HCT116 (cell line): ENCODE data around the gene THPO.

Experiments used
- EZH2phosphoT487 ChIP-seq: fragments of 200-600 bp; IDR thresholded peaks from 2 replicates; pipeline ENCODE4 v1.6.1; 2018; ENCODE audit warnings: antibody characterized with exemption, borderline replicate concordance
- RAD21 ChIP-seq: IDR thresholded peaks from 2 replicates; pipeline ENCODE4 v1.6.1; 2012; ENCODE audit warnings: low read depth, mild to moderate bottlenecking
- TF ChIP-seq, protein P1 (sequence below), 3 experiments: fragments of 200-600 bp in 1 of 3; sonication (generic) in 1 of 3; IDR thresholded peaks in 2 of 3; conservative IDR thresholded peaks in 1 of 3; 2 replicates each; pipeline ENCODE4 v1.5.1; 2012 to 2017; ENCODE audit warnings: low read depth in 2 of 3, low read length in 2 of 3, antibody characterized with exemption in 1 of 3, borderline replicate concordance in 1 of 3, control low read depth in 1 of 3, mild to moderate bottlenecking in 1 of 3, mixed read lengths in 1 of 3, mixed run types in 1 of 3, moderate library complexity in 1 of 3; ENCODE audit not compliant: insufficient read depth in 1 of 3

DNA sequence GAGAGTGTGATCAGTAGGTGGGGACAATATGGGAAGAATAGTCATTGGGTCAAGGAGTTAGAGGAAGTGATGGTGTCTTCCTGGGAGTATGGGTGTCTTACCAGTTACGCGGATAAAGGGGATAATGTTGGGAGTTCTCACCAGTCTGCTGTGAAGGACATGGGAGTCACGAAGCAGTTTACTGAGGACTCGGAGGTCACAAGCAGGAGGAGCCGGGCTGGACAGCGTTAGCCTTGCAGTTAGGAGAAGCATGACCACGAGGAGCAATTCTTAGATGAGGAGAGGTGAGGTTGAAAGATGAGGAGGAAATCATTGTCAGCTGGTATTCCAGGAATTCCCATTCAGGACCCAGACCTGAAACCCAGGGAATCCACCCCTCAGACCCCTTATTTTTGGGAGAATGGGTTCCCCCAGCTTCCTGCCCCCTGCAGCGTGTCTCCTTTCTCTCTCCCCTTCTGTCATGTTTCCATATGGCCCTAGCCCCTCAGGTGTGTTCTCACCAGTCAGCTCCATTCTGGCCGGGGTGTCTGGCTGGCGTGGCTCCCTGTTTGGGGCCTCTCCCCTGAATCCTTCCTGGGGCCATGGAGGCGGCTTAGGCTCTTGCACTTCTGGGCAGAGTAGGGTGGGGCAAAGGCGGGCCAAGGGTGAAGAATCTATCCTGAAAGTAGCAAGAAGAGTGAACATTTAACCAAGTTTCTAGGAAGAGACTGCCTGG lies 2.1 kb downstream of the THPO start:
- TF ChIP-seq, protein P1, sequence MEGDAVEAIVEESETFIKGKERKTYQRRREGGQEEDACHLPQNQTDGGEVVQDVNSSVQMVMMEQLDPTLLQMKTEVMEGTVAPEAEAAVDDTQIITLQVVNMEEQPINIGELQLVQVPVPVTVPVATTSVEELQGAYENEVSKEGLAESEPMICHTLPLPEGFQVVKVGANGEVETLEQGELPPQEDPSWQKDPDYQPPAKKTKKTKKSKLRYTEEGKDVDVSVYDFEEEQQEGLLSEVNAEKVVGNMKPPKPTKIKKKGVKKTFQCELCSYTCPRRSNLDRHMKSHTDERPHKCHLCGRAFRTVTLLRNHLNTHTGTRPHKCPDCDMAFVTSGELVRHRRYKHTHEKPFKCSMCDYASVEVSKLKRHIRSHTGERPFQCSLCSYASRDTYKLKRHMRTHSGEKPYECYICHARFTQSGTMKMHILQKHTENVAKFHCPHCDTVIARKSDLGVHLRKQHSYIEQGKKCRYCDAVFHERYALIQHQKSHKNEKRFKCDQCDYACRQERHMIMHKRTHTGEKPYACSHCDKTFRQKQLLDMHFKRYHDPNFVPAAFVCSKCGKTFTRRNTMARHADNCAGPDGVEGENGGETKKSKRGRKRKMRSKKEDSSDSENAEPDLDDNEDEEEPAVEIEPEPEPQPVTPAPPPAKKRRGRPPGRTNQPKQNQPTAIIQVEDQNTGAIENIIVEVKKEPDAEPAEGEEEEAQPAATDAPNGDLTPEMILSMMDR (IDR thresholded peaks at IDR 0.05 in 2 of 3, conservative IDR thresholded peaks at IDR 0.05 in 1 of 3; ENCODE audit: borderline replicate concordance in 1 of 3, insufficient read depth in 1 of 3, low read depth in 2 of 3, low read length in 2 of 3) = no peak
- TF ChIP-seq RAD21 (no peak), EZH2phosphoT487 (no peak)
